Testis (tissue), 3 donors: ENCODE results near the gene EGR1. TPM values are rescaled to one million over a fixed set of nuclear protein-coding genes. Genes with fewer than 3 reads are reported as not detected.

Experiments used
- DNase-seq: peaks from one replicate; pipeline ENCODE4 v3.0.0-alpha.2; 2019
- H3K27ac ChIP-seq, 2 donors: fragments of 200-600 bp; sonication (generic); one replicate each; pipeline ENCODE4 v1.5.1; 2019
- H3K27me3 ChIP-seq: fragments of 200-600 bp; sonication (generic); one replicate; pipeline ENCODE4 v1.5.1; 2019
- H3K36me3 ChIP-seq: fragments of 200-600 bp; sonication (generic); one replicate; pipeline ENCODE4 v1.5.1; 2017; ENCODE audit warnings: low read depth; ENCODE audit errors: missing control alignments
- H3K4me1 ChIP-seq: fragments of 200-600 bp; sonication (generic); one replicate; pipeline ENCODE4 v1.5.1; 2019
- H3K4me3 ChIP-seq, 2 donors: fragments of 200-600 bp; sonication (generic); one replicate each; pipeline ENCODE4 v1.5.1; 2017 to 2019
- H3K9me3 ChIP-seq: fragments of 200-600 bp; sonication (generic); one replicate; pipeline ENCODE4 v1.5.1; 2017
- POLR2A ChIP-seq: fragments of 450-650 bp; IDR thresholded peaks from one replicate; pipeline ENCODE4 v1.6.1; 2017; ENCODE audit warnings: antibody characterized with exemption, mild to moderate bottlenecking, moderate library complexity
- WGBS, 2 donors: methylation state at CpG; one replicate each; pipeline ENCODE4 v1.1.5; 2018; 5-methylcytosine and 5-hydroxymethylcytosine counted together
- intact Hi-C: fragments of 100-400 bp; cut with DNase I; formaldehyde crosslinking; loops from one replicate; pipeline ENCODE4 v1.15.1; 2023; ENCODE audit warnings: low total_unique reads
- polyA plus RNA-seq: library from polyadenylated mRNA; stranded (reverse); fragments of 350-450 nt; fragmentation: Illumina TruSeq; extraction: RNeasy Lipid Tissue Mini Kit (QIAGEN cat#74804); gene quantifications from one replicate; pipeline ENCODE4 v1.2.3, GENCODE V29; 2014; ENCODE audit warnings: low read depth, low replicate concordance; ENCODE audit not compliant: insufficient read depth
- total RNA-seq, 2 donors: library from RNA; depleted of rRNA; stranded (reverse); fragments of >200 nt; gene quantifications; one replicate each; pipeline ENCODE4 v1.2.3, GENCODE V29; 2016
- TF ChIP-seq, protein P1 (sequence below), 3 experiments: fragments of 450-650 bp in 2 of 3; fragments of 200-600 bp in 1 of 3; sonication (generic) in 1 of 3; IDR thresholded peaks; one replicate each; pipeline ENCODE4 v1.5.1; 2016 to 2019; ENCODE audit warnings: antibody characterized with exemption in 3 of 3, mild to moderate bottlenecking in 2 of 3, moderate library complexity in 1 of 3

The EGR1 gene
- total and polyA plus RNA-seq, 3 donors from 2014 or later, result 8.7 to 63.6 (median 11.9) TPM

DNA sequence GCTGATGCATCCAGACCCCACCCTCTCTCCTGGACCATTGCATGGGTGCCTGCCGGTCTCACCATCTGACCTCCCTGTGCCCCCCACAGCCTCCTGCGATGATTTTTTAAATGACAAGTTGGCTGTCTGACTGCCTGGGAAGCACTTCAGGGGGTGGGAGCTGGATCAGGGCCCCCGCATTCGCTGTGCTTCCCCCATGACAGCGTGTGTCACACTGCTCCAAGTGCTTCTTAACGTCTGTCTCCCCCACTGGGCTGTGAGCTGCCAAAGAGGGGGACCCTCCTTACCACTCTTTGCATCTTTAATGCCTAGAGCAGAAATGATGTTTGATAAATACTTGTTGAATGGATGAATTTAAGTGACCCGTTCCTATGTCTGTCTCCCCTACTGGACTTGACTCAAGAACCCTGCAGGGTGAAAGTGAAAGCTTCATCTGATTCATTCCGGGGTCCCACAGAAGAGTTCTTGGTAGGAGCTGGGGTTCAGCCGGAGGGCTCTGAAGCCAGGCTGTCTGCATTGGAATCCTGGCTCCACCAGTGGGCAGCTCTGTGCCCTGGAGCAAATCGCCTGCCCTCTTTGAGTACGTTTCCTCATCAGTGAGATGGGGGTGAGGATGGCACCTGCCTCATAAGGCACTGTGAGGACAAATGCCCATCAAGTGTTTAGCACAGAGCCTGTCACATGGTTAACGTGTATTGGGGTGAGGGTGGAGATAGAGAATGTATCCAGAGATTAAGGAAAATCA lies 7.6 kb upstream of the EGR1 start:
- no peak overlapping the region for H3K27ac ChIP-seq
- H3K4me1 ChIP-seq, result peaks cover 19% of the 10 kb centered on the region
- no peaks in the 10 kb centered on the region for H3K27me3 ChIP-seq
- no peaks in the 10 kb centered on the region for H3K36me3 ChIP-seq
- TF ChIP-seq POLR2A, result no peak
- TF ChIP-seq, protein P1, sequence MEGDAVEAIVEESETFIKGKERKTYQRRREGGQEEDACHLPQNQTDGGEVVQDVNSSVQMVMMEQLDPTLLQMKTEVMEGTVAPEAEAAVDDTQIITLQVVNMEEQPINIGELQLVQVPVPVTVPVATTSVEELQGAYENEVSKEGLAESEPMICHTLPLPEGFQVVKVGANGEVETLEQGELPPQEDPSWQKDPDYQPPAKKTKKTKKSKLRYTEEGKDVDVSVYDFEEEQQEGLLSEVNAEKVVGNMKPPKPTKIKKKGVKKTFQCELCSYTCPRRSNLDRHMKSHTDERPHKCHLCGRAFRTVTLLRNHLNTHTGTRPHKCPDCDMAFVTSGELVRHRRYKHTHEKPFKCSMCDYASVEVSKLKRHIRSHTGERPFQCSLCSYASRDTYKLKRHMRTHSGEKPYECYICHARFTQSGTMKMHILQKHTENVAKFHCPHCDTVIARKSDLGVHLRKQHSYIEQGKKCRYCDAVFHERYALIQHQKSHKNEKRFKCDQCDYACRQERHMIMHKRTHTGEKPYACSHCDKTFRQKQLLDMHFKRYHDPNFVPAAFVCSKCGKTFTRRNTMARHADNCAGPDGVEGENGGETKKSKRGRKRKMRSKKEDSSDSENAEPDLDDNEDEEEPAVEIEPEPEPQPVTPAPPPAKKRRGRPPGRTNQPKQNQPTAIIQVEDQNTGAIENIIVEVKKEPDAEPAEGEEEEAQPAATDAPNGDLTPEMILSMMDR (IDR thresholded peaks at IDR 0.05), result no peak
- no peak for DNase-seq
- intact Hi-C loops, result loop anchor here (10.0 kb wide), 1 partner anchor 47 kb away; no protein-coding TSS in a partner anchor
- H3K9me3 ChIP-seq, result no peaks in the 10 kb centered on the region
- 69 to 75% methylated on average over 12 of the region's 12 CpGs for WGBS, 2 donors
- H3K4me3 ChIP-seq, result no peak overlapping the region

DNA sequence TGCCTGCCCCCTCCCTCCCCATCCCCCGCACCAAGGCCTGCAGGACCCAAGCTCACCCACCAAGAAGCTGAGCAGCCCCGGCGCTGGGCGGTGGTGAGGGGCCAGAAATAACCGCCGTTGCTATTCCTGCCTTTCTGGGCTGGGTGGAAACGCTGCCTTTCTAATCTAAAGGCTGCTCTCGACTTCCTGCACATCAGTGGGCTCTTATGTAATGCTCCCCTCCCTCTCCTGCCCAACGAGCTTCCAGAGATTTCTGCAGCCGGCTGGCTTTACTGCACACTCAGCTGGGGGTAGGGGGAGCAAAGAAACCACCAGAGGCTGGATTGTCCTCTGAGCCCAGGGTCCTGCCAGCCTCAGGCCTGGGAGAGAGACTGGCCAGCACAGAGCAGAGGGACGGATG lies 6.9 kb upstream of the EGR1 start:
- 41 to 51% methylated on average over 6 to 11 of the region's 11 CpGs for WGBS, 2 donors

DNA sequence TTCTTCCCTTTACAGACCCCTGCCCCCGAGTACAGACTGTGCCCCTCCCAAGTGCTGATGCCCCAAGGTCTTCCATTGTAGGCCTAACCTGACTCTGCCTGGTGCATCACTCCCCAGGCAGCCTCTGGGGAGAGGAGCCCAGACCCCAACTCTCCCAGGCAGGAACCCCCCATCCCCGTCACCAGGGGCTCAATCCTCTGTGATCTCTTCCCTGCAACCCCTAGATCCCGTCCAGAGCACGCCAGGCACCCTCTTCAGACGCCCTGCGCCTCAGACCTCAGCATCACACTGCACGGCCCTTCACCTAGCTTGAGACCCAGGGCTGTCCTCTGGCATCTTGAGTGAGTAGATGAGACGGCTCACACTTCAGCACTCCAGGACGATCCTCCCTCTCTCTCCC lies 6.4 kb upstream of the EGR1 start:
- no peak overlapping the region for H3K27ac ChIP-seq
- H3K36me3 ChIP-seq, result no peaks in the 10 kb centered on the region
- WGBS, 2 donors, result 79 to 80% methylated on average over 9 of the region's 9 CpGs
- no peaks in the 10 kb centered on the region for H3K27me3 ChIP-seq
- TF ChIP-seq, protein P1 (IDR thresholded peaks at IDR 0.05), result no peak
- intact Hi-C loops, result loop anchor here (10.0 kb wide), 1 partner anchor 46 kb away; no protein-coding TSS in a partner anchor
- H3K4me1 ChIP-seq, result peaks cover 25% of the 10 kb centered on the region
- H3K9me3 ChIP-seq, result no peaks in the 10 kb centered on the region
- H3K4me3 ChIP-seq, result no peak overlapping the region
- no peak for DNase-seq

More for the DNA sequence above, 6.9 kb upstream of the EGR1 start:
- TF ChIP-seq, protein P1 (IDR thresholded peaks at IDR 0.05), result no peak
- TF ChIP-seq POLR2A, result no peak
- Histone ChIP-seq H3K4me3 (no peak overlapping the region), H3K4me1 (peaks cover 22% of the 10 kb centered on the region), H3K36me3 (no peaks in the 10 kb centered on the region), H3K9me3 (no peaks in the 10 kb centered on the region), H3K27me3 (no peaks in the 10 kb centered on the region), H3K27ac (no peak overlapping the region)
- intact Hi-C loops, result loop anchor here (10.0 kb wide), 1 partner anchor 46 kb away; no protein-coding TSS in a partner anchor
- DNase-seq, result no peak

DNA sequence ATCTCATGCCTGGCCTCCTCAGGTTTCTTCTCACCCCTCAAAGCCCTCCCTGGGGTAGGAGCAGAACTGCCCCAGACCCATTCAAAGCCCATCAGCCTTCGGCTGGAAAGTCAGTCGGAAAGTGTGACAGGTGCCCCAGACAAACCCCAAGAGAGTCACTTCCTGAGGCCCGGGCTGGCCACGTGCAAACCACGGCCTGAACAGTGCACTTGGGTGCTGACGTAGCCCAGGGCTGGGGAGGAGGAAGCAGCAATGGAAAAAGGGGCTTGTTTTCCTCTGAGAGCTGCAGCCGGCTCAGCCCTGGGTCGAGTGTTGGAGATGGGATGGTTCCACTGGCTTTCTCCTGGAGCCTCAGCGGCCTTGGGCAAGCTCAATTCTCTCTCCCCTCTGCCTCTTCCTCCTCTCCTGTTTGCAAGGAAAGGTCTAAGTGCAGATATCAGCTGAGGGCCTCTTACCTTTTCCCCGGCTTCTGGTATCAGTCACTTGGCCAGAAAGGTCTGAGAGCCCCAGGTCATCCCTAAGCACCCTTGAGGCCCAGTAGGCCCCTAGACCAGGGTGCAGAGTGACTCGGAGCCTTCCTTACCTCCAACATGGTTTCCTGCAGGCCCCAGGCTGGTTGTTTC lies 5.9 kb upstream of the EGR1 start:
- TF ChIP-seq POLR2A, result no peak
- TF ChIP-seq, protein P1 (IDR thresholded peaks at IDR 0.05), result no peak
- DNase-seq, result no peak
- H3K36me3 ChIP-seq, result no peaks in the 10 kb centered on the region
- H3K4me3 ChIP-seq, result no peak overlapping the region
- no peaks in the 10 kb centered on the region for H3K27me3 ChIP-seq
- intact Hi-C loops, result loop anchor here (10.0 kb wide), 1 partner anchor 45 kb away; no protein-coding TSS in a partner anchor
- no peak overlapping the region for H3K27ac ChIP-seq
- peaks cover 25% of the 10 kb centered on the region for H3K4me1 ChIP-seq
- WGBS, 2 donors, result 65 to 78% methylated on average over 9 to 11 of the region's 11 CpGs
- no peaks in the 10 kb centered on the region for H3K9me3 ChIP-seq
